ENCODE data around the gene PRKAG1. TPM values are rescaled to one million over a fixed set of nuclear protein-coding genes. Genes with fewer than 3 reads are reported as not detected.
"Not testable (repeated sequence)": the region's sequence is repeated elsewhere in the genome, so short reads cannot be mapped to it uniquely, and the experiment has no call there.

The PRKAG1 gene
- total RNA-seq, result 10 to 100 TPM; 27.6 to 38.1 TPM
- polyA plus RNA-seq (2013, experiment 1 of 2), result 45.4 TPM
- 36.6 TPM for polyA plus RNA-seq (2013, experiment 2 of 2)
- long read RNA-seq, experiment 1, partial matches to known transcripts, result 10 of 17 reads
- long read RNA-seq, experiment 1, other reads (novel, unspliced or antisense), result 4 of 17 reads
- long read RNA-seq, experiment 2, transcript PRKAG1-206 (12 exons, 1,699 nt), result major isoform, 35 of 47 reads
- long read RNA-seq, experiment 2, partial matches to known transcripts, result 1 of 47 reads
- long read RNA-seq, experiment 2, other reads (novel, unspliced or antisense), result 8 of 47 reads
- long read RNA-seq, experiment 3, transcript PRKAG1-206 (12 exons, 1,699 nt), result major isoform, 87 of 101 reads
- long read RNA-seq, experiment 3, partial matches to known transcripts, result 3 of 101 reads
- long read RNA-seq, experiment 3, other reads (novel, unspliced or antisense), result 8 of 101 reads
- long read RNA-seq, experiment 4, transcript PRKAG1-205 (11 exons, 1,531 nt), result minor isoform, 5 of 181 reads
- long read RNA-seq, experiment 4, transcript PRKAG1-206 (12 exons, 1,699 nt), result major isoform, 119 of 181 reads
- long read RNA-seq, experiment 4, partial matches to known transcripts, result 37 of 181 reads
- long read RNA-seq, experiment 4, other reads (novel, unspliced or antisense), result 12 of 181 reads

DNA sequence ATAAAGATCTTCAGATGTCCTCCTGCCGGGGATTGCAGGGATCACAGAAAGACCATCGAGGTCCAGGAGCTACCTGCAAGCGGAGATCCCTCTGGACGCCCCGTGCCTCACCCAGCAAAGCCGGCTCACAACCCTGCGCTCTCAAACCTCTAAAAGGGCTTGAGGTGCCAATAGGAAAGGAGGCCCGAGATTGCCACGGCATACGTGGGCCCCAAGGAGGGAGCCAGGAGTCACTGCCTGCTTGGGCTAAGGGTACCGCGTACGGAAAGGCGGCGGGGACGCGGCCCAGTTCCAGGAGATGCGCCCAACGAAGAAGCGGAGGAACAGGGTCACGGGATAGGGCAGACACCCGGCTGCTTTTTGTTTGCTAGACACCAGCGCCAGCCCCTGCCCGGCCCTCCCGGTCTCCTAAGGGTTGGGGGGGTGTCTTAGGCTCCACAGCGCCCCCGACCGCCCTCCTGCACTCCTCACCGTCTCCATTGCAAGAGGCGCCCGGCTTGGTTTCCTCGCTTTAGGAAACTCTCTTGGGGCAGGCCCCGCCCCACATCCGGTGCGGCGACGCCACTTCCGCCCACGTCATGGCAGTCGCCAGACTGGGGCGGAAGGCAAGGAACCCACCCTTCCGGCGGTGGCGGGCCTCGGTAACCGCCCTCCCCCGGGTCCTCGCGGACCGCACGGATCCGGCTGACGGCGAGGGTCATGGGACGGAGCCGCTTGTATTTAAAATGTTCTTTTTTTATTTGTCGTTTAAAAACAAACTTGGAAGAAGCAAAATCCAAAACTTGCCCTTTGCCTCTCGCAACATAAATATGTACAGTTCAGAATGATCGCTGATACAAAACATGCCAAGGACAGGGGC is at the start of gene PRKAG1:
PRKAG1 (minus strand) TSS at position 516 of the 859 bp plus-strand sequence; CDS start at position 480, 36 bp downstream.
- Mint-ChIP-seq H3K4me3 (peak within 1 kb of the TSS; percentile 86), H3K36me3 (ENCODE audit: low read depth) (peaks cover 24% of the 10 kb centered on the region), H3K27ac (peak within 1 kb of the TSS; percentile 96), H3K9me3 (no peaks in the 10 kb centered on the region), H3K4me1 (peaks cover 15% of the 10 kb centered on the region), H3K27me3 (ENCODE audit: insufficient read depth) (no peaks in the 10 kb centered on the region)
- peak within 1 kb of the TSS; percentile 91 for H3K27ac ChIP-seq (ENCODE audit: low read depth, low read length)
- DNase-seq, result peak; percentile 100
- 1% methylated on average over 21 to 59 of the region's 59 CpGs for WGBS, 2 experiments (ENCODE audit: insufficient coverage in 1 of 2, insufficient read length in 1 of 2)
- H3K9ac ChIP-seq (ENCODE audit: extremely low read depth, low read length, poor library complexity, severe bottlenecking), result peak within 1 kb of the TSS; percentile 95
- no peaks in the 10 kb centered on the region for H3K27me3 ChIP-seq (ENCODE audit: control insufficient read depth, insufficient read depth, low read length, poor library complexity, severe bottlenecking)
- no peaks in the 10 kb centered on the region for H3K4me1 ChIP-seq (ENCODE audit: control insufficient read depth, insufficient read depth, low read length)
- TF ChIP-seq, protein P1, sequence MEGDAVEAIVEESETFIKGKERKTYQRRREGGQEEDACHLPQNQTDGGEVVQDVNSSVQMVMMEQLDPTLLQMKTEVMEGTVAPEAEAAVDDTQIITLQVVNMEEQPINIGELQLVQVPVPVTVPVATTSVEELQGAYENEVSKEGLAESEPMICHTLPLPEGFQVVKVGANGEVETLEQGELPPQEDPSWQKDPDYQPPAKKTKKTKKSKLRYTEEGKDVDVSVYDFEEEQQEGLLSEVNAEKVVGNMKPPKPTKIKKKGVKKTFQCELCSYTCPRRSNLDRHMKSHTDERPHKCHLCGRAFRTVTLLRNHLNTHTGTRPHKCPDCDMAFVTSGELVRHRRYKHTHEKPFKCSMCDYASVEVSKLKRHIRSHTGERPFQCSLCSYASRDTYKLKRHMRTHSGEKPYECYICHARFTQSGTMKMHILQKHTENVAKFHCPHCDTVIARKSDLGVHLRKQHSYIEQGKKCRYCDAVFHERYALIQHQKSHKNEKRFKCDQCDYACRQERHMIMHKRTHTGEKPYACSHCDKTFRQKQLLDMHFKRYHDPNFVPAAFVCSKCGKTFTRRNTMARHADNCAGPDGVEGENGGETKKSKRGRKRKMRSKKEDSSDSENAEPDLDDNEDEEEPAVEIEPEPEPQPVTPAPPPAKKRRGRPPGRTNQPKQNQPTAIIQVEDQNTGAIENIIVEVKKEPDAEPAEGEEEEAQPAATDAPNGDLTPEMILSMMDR (conservative IDR thresholded peaks at IDR 0.05), result peak; percentile 73
- H3K9me3 ChIP-seq (ENCODE audit: control insufficient read depth, low read length), result no peaks in the 10 kb centered on the region
- peaks cover 20% of the 10 kb centered on the region for H3K36me3 ChIP-seq (ENCODE audit: control insufficient read depth, insufficient read depth, low read length)
- H3K4me3 ChIP-seq (ENCODE audit: low read length), result peak within 1 kb of the TSS; percentile 87

DNA sequence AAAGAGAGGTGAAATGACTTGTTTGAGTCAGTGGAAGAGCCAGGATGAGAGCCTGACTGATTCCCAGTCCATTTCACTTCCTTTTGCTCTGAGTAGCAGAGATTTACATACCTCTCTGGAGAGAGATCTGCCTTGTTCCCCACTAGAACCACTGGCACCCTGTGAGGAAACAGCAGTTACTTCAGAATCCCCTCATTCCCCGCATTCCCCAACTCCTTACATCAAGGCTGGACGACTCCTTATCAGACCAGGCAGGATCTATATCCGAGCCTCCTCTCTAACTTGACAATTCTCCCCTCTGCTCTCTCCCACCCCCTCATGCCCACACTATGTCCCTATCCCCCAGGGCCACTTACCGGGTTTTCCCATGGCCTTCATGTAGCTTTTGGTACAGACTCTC is 47.5 kb upstream of the PRKAG1 start:
- WGBS, 2 experiments (ENCODE audit: insufficient coverage in 1 of 2, insufficient read length in 1 of 2), result 27 to 58% methylated on average over 2 to 4 of the region's 4 CpGs
- no peak overlapping the region for H3K4me3 Mint-ChIP-seq
- no peaks in the 10 kb centered on the region for H3K9me3 ChIP-seq (ENCODE audit: control insufficient read depth, low read length)
- no peaks in the 10 kb centered on the region for H3K36me3 Mint-ChIP-seq (ENCODE audit: low read depth)
- TF ChIP-seq, protein P1 (conservative IDR thresholded peaks at IDR 0.05), result no peak
- H3K4me1 Mint-ChIP-seq, result peaks cover 11% of the 10 kb centered on the region
- H3K27ac Mint-ChIP-seq, result peak overlapping the region; percentile 74
- no peak overlapping the region for H3K9ac ChIP-seq (ENCODE audit: extremely low read depth, low read length, poor library complexity, severe bottlenecking)
- H3K9me3 Mint-ChIP-seq, result no peaks in the 10 kb centered on the region
- H3K36me3 ChIP-seq (ENCODE audit: control insufficient read depth, insufficient read depth, low read length), result no peaks in the 10 kb centered on the region
- peak; percentile 69 for DNase-seq
- H3K27ac ChIP-seq (ENCODE audit: low read depth, low read length), result no peak overlapping the region
- no peaks in the 10 kb centered on the region for H3K4me1 ChIP-seq (ENCODE audit: control insufficient read depth, insufficient read depth, low read length)
- no peak overlapping the region for H3K4me3 ChIP-seq (ENCODE audit: low read length)
- H3K27me3 ChIP-seq (ENCODE audit: control insufficient read depth, insufficient read depth, low read length, poor library complexity, severe bottlenecking), result peaks cover 12% of the 10 kb centered on the region
- H3K27me3 Mint-ChIP-seq (ENCODE audit: insufficient read depth), result peaks cover 13% of the 10 kb centered on the region

DNA sequence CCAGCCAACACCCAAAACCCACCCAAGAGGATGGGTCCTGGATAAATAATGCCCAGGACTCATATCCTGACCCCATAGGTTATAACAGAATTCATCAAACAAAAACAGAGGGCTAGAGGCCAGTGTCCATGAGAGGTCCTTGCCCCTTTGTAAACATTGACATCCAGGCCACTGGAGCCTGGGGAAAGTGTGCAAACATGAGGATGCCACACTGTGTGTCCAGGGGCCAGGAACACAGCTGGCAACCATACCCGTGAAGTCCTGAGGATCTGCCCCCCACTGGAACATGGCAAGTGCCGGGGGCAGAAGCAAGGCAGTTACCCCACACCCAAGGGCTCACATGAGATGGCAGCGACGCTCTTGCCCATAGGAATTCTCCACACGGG is 46.2 kb upstream of the PRKAG1 start:
- Mint-ChIP-seq H3K36me3 (ENCODE audit: low read depth) (no peaks in the 10 kb centered on the region), H3K27me3 (ENCODE audit: insufficient read depth) (peaks cover 13% of the 10 kb centered on the region), H3K4me3 (no peak overlapping the region), H3K27ac (no peak overlapping the region), H3K4me1 (peaks cover 13% of the 10 kb centered on the region), H3K9me3 (no peaks in the 10 kb centered on the region)
- no peaks in the 10 kb centered on the region for H3K4me1 ChIP-seq (ENCODE audit: control insufficient read depth, insufficient read depth, low read length)
- no peak overlapping the region for H3K4me3 ChIP-seq (ENCODE audit: low read length)
- H3K9ac ChIP-seq (ENCODE audit: extremely low read depth, low read length, poor library complexity, severe bottlenecking), result no peak overlapping the region
- no peaks in the 10 kb centered on the region for H3K36me3 ChIP-seq (ENCODE audit: control insufficient read depth, insufficient read depth, low read length)
- TF ChIP-seq, protein P1 (conservative IDR thresholded peaks at IDR 0.05), result no peak
- no peak overlapping the region for H3K27ac ChIP-seq (ENCODE audit: low read depth, low read length)
- H3K9me3 ChIP-seq (ENCODE audit: control insufficient read depth, low read length), result no peaks in the 10 kb centered on the region
- DNase-seq, result no peak
- peaks cover 12% of the 10 kb centered on the region for H3K27me3 ChIP-seq (ENCODE audit: control insufficient read depth, insufficient read depth, low read length, poor library complexity, severe bottlenecking)
- 87 to 93% methylated on average over 4 to 5 of the region's 5 CpGs for WGBS, 2 experiments (ENCODE audit: insufficient coverage in 1 of 2, insufficient read length in 1 of 2)

DNA sequence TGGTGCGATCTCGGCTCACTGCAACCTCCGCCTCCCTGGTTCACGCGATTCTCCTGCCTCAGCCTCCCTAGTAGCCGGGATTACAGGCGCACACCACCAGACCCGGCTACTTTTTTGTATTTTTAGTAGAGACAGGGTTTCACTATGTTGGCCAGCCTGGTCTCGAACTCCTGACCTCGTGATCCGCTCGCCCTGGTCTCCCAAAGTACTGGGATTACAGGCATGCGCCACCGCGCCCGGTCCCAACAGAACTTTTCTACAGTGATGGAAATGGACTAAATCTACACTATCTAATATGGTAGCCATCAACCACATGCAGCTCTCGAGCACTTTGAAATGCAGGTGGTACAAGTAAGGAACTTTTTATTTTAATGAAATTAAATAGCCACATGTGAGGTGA is 43.3 kb upstream of the PRKAG1 start:
- not testable (repeated sequence) for DNase-seq; H3K36me3 ChIP-seq (ENCODE audit: control insufficient read depth, insufficient read depth, low read length); H3K9me3 Mint-ChIP-seq; H3K4me3 ChIP-seq (ENCODE audit: low read length); H3K9me3 ChIP-seq (ENCODE audit: control insufficient read depth, low read length); H3K36me3 Mint-ChIP-seq (ENCODE audit: low read depth); H3K27ac ChIP-seq (ENCODE audit: low read depth, low read length); H3K27me3 Mint-ChIP-seq (ENCODE audit: insufficient read depth); H3K4me1 ChIP-seq (ENCODE audit: control insufficient read depth, insufficient read depth, low read length); H3K27ac Mint-ChIP-seq; H3K27me3 ChIP-seq (ENCODE audit: control insufficient read depth, insufficient read depth, low read length, poor library complexity, severe bottlenecking); H3K9ac ChIP-seq (ENCODE audit: extremely low read depth, low read length, poor library complexity, severe bottlenecking)
- Mint-ChIP-seq H3K4me3 (peak overlapping the region; percentile 96), H3K4me1 (peaks cover 28% of the 10 kb centered on the region)
- WGBS, 2 experiments (ENCODE audit: insufficient coverage in 1 of 2, insufficient read length in 1 of 2), result 86 to 95% methylated on average over 15 to 17 of the region's 17 CpGs
